ENCODE measurements around the gene STK32C.

STK32C gene

GRCh38 chr10:132307823-132308586, at the start of gene STK32C:
Gene STK32C (minus strand): TSS chr10:132307950. CDS start chr10:132307833, 117 bp downstream.
- Histone ChIP-seq H3K36me3 (ENCODE audit: control insufficient read depth, insufficient read depth, low read length) (no peaks in the 10 kb centered on the region), H3K4me3 (replicated peaks; ENCODE audit: low read depth, low read length) (peak within 1 kb of the TSS; percentile 69), H3K27me3 (replicated peaks; ENCODE audit: control insufficient read depth, insufficient read depth, low read length) (peaks cover 1% of the 10 kb centered on the region)
- DNase-seq (ENCODE audit: extremely low read depth, insufficient read length), result peak; percentile 77
- TF ChIP-seq, protein P1, sequence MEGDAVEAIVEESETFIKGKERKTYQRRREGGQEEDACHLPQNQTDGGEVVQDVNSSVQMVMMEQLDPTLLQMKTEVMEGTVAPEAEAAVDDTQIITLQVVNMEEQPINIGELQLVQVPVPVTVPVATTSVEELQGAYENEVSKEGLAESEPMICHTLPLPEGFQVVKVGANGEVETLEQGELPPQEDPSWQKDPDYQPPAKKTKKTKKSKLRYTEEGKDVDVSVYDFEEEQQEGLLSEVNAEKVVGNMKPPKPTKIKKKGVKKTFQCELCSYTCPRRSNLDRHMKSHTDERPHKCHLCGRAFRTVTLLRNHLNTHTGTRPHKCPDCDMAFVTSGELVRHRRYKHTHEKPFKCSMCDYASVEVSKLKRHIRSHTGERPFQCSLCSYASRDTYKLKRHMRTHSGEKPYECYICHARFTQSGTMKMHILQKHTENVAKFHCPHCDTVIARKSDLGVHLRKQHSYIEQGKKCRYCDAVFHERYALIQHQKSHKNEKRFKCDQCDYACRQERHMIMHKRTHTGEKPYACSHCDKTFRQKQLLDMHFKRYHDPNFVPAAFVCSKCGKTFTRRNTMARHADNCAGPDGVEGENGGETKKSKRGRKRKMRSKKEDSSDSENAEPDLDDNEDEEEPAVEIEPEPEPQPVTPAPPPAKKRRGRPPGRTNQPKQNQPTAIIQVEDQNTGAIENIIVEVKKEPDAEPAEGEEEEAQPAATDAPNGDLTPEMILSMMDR (IDR thresholded peaks at IDR 0.05; ENCODE audit: insufficient read depth, low read length, poor library complexity, severe bottlenecking), result no peak

- TF ChIP-seq, protein P1 (IDR thresholded peaks at IDR 0.05; ENCODE audit: insufficient read depth, low read length, poor library complexity, severe bottlenecking), result no peak
- Histone ChIP-seq H3K27me3 (replicated peaks; ENCODE audit: control insufficient read depth, insufficient read depth, low read length) (no peaks in the 10 kb centered on the region), H3K36me3 (ENCODE audit: control insufficient read depth, insufficient read depth, low read length) (no peaks in the 10 kb centered on the region), H3K4me3 (replicated peaks; ENCODE audit: low read depth, low read length) (no peak overlapping the region)
- no peak for DNase-seq (ENCODE audit: extremely low read depth, insufficient read length)
Observed at GRCh38 chr10:132356621-132357195, 49.0 kb upstream of the STK32C start.

DNA sequence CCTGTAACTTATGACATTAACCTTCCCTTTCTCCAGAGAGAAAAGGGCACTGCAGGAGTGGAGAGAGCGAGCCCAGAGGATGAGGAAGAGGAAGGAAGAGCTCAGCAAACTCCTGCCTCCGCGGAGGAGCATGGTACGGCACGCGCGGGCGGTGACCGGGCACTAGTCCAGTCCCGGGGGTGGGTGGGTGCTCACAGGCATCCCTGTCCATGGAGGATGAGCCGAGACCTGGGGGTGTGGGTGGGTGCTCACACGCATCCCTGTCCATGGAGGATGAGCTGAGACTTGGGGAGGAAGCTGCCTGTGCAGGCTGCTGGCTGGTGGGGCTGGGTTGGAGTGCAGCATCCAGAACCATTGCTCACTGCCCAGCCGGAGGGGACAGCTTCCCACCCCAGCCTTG, 48.0 kb upstream of the STK32C start:
- no peak for DNase-seq (ENCODE audit: extremely low read depth, insufficient read length)
- TF ChIP-seq, protein P1 (IDR thresholded peaks at IDR 0.05; ENCODE audit: insufficient read depth, low read length, poor library complexity, severe bottlenecking), result no peak
- H3K4me3 ChIP-seq (replicated peaks; ENCODE audit: low read depth, low read length), result no peak overlapping the region
- H3K27me3 ChIP-seq (replicated peaks; ENCODE audit: control insufficient read depth, insufficient read depth, low read length), result no peaks in the 10 kb centered on the region
- H3K36me3 ChIP-seq (ENCODE audit: control insufficient read depth, insufficient read depth, low read length), result no peaks in the 10 kb centered on the region

DNA sequence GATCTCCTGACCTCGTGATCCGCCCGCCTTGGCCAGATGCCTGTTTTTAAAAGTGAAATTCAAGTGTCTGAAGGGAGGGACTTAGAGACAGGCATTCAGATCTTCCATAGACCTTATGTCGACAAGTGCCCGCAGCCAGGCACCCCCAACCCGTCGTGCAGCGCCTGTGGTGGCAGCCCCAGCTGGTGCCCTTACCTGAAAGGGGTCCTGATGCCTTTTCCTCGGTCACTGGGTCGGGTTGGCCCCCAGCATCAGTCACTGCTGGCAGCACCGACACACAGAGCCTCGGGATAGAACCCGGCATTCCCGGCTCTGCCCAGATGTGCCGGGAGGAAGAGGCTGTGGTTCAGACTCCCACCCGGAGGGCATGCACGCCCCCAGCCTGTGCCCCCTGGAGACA, 47.5 kb upstream of the STK32C start:
- no peak overlapping the region for H3K4me3 ChIP-seq (replicated peaks; ENCODE audit: low read depth, low read length)
- TF ChIP-seq, protein P1 (IDR thresholded peaks at IDR 0.05; ENCODE audit: insufficient read depth, low read length, poor library complexity, severe bottlenecking), result no peak
- no peaks in the 10 kb centered on the region for H3K27me3 ChIP-seq (replicated peaks; ENCODE audit: control insufficient read depth, insufficient read depth, low read length)
- no peak for DNase-seq (ENCODE audit: extremely low read depth, insufficient read length)
- H3K36me3 ChIP-seq (ENCODE audit: control insufficient read depth, insufficient read depth, low read length), result no peaks in the 10 kb centered on the region

DNA sequence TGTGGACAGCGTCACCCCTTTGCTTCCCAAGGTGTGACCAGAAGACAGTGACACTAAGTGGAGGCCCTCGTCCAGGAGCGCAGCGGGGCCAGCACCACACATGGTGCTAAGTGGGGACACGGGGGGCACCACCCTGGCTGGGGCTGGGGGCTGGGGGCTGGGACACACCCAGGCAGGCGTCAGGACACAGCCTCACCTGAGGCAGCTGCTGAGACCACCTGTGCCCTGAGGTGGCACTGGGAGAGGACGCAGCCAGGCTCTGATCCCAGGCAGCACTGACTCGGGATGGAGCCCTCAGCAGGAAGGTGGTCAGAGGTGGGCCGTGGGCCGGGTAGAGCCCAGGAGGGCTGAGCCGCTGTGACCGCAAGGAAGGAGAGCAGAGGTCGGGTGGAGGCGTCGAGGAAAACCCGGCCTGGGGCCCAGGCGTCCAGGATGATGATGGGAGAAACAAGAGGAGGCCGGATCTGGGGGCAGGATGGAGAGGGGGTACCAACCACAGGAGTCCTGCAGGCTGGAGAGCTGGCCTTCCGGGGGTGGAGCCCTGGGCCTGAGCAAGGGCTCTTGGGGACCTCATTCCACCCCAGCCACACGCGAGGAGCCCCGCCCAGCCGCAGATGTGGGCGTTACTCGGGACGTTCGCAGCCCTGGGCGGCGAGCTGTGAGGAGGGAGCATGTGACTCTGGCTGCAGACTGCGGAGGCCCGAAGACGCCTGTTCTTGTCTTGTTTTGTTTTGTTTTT, 46.8 kb upstream of the STK32C start:
- H3K36me3 ChIP-seq (ENCODE audit: control insufficient read depth, insufficient read depth, low read length), result no peaks in the 10 kb centered on the region
- no peak overlapping the region for H3K4me3 ChIP-seq (replicated peaks; ENCODE audit: low read depth, low read length)
- H3K27me3 ChIP-seq (replicated peaks; ENCODE audit: control insufficient read depth, insufficient read depth, low read length), result no peaks in the 10 kb centered on the region
- no peak for DNase-seq (ENCODE audit: extremely low read depth, insufficient read length)
- TF ChIP-seq, protein P1 (IDR thresholded peaks at IDR 0.05; ENCODE audit: insufficient read depth, low read length, poor library complexity, severe bottlenecking), result no peak
